Aorta (tissue), 5 donors: ENCODE data around the gene IFITM5. TPM values are rescaled to one million over a fixed set of nuclear protein-coding genes. Genes with fewer than 3 reads are reported as not detected.
A peak's percentile ranks its signal among the peaks of the same experiment; 100 is the strongest.
"Not testable (repeated sequence)": the region's sequence is repeated elsewhere in the genome, so short reads cannot be mapped to it uniquely, and the experiment has no call there.

ENCODE experiments used
- ATAC-seq: fragments of 200-7000 bp; cut with Tn5 transposase; one replicate; pipeline ENCODE4 v1.9.1; 2022; ENCODE audit warnings: moderate library complexity; ENCODE audit not compliant: low FRiP score
- DNase-seq, 2 donors: peaks; one replicate each; pipeline ENCODE4 v3.0.0-alpha.2; 2020
- H3K27ac ChIP-seq, 2 donors: one replicate each; pipeline ENCODE4 v1.5.1; 2013; ENCODE audit warnings: low read length in 2 of 2, mild to moderate bottlenecking in 2 of 2, moderate library complexity in 2 of 2, control low read depth in 1 of 2, inconsistent platforms in 1 of 2, low read depth in 1 of 2
- H3K27me3 ChIP-seq, 2 donors: one replicate each; pipeline ENCODE4 v1.6.1; 2013; ENCODE audit warnings: control low read depth in 1 of 2, low read length in 1 of 2, mild to moderate bottlenecking in 1 of 2, moderate library complexity in 1 of 2; ENCODE audit not compliant: insufficient read depth in 2 of 2, control insufficient read depth in 1 of 2
- H3K36me3 ChIP-seq, 2 donors: one replicate each; pipeline ENCODE4 v1.6.1; 2013; ENCODE audit warnings: control low read depth in 1 of 2, low read length in 1 of 2, mild to moderate bottlenecking in 1 of 2; ENCODE audit not compliant: insufficient read depth in 2 of 2, control insufficient read depth in 1 of 2
- H3K4me1 ChIP-seq, 2 donors: one replicate each; pipeline ENCODE4 v1.6.1; 2013; ENCODE audit warnings: low read length in 2 of 2, control low read depth in 1 of 2, mild to moderate bottlenecking in 1 of 2, moderate library complexity in 1 of 2; ENCODE audit not compliant: insufficient read depth in 2 of 2, control insufficient read depth in 1 of 2
- H3K4me3 ChIP-seq, 2 donors: one replicate each; pipeline ENCODE4 v1.5.1; 2013; ENCODE audit warnings: low read length in 2 of 2, control low read depth in 1 of 2, mild to moderate bottlenecking in 1 of 2
- H3K9me3 ChIP-seq: one replicate; pipeline ENCODE4 v1.6.1; 2013; ENCODE audit warnings: mild to moderate bottlenecking, low read length; ENCODE audit not compliant: control insufficient read depth
- WGBS, 2 donors: extraction: QIAGEN DNeasy Blood & Tissue Kit; methylation state at CpG; one replicate each; pipeline ENCODE4 v1.1.7; 2013; 5-methylcytosine and 5-hydroxymethylcytosine counted together
- intact Hi-C, 2 donors: fragments of 100-400 bp; cut with DNase I; formaldehyde crosslinking; loops; one replicate each; pipeline versions ENCODE4 v1.14.2 to v1.15.0; 2022
- polyA plus RNA-seq, 2 donors: library from polyadenylated mRNA; stranded (reverse); fragments of 200-250 nt; gene quantifications; one replicate each; pipeline ENCODE4 v1.2.3, GENCODE V29; 2013
- total RNA-seq, 2 donors: library from RNA; stranded (reverse); fragmentation: NEBNext Ultra II Directional; extraction: Animal tissue kit (Norgen Biotek cat#: 25700); gene quantifications; one replicate each; pipeline ENCODE4 v1.2.1, GENCODE V29; 2021
- donor health status: healthy with polysubstance abuse.
- donor health status: Bipolar disorder and iron deficiency.
- donor health status: DM: no; HTN: no; CAD: no.
- donor health status: DM: no; HTN: no; CAD: no.
- donor health status: DM: yes; HTN: yes; CAD: no.

IFITM5 gene
- total and polyA plus RNA-seq, 4 donors: not detected

DNA sequence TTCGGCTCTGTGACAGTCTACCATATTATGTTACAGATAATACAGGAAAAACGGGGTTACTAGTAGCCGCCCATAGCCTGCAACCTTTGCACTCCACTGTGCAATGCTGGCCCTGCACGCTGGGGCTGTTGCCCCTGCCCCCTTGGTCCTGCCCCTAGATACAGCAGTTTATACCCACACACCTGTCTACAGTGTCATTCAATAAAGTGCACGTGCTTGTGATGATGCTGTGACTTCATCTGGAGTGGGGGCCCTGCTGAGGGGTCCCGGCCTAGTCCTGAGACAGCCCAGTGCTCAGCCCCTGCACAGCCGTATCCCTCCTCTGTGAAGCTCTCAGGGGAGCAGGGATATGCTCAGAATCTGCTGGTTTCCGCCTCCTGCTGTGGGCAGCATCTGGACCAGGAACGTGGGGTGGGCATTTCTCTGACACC, 15.7 kb upstream of the IFITM5 start:
- no peaks in the 10 kb centered on the region for H3K36me3 ChIP-seq
- H3K4me1 ChIP-seq: no peaks in the 10 kb centered on the region
- DNase-seq (peak in 1 of 2 donors; percentile 44), ATAC-seq (no peak)
- no peak overlapping the region for H3K27ac ChIP-seq
- 90 to 94% methylated on average over 9 of the region's 9 CpGs for WGBS, 2 donors
- H3K9me3 ChIP-seq: no peaks in the 10 kb centered on the region
- no peak overlapping the region for H3K4me3 ChIP-seq
- intact Hi-C loops: no loop called here
- H3K27me3 ChIP-seq: no peaks in the 10 kb centered on the region

DNA sequence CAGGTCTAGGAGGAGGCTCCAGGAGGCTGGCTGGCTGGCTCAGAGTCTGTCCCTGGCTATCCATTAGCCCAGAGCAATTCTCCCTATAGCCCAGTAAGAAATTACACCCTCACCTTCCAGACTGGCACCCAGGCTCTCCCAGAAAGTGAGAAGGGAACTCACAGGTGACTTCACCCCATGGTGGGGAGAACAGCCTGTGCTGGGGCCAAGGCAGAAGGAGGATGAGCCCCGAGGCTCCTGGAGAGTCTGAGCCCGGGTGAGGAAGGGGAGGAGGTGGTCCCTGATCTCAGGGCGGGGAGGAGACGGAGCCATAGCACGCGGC, 15.2 kb upstream of the IFITM5 start:
- DNase-seq: peak in 1 of 2 donors; percentile 41
- intact Hi-C loops, H3K27ac ChIP-seq, H3K9me3 ChIP-seq, H3K36me3 ChIP-seq, ATAC-seq, H3K27me3 ChIP-seq, H3K4me1 ChIP-seq, H3K4me3 ChIP-seq: not testable (repeated sequence)
- WGBS, 2 donors: 73 to 81% methylated on average over 6 of the region's 6 CpGs

DNA sequence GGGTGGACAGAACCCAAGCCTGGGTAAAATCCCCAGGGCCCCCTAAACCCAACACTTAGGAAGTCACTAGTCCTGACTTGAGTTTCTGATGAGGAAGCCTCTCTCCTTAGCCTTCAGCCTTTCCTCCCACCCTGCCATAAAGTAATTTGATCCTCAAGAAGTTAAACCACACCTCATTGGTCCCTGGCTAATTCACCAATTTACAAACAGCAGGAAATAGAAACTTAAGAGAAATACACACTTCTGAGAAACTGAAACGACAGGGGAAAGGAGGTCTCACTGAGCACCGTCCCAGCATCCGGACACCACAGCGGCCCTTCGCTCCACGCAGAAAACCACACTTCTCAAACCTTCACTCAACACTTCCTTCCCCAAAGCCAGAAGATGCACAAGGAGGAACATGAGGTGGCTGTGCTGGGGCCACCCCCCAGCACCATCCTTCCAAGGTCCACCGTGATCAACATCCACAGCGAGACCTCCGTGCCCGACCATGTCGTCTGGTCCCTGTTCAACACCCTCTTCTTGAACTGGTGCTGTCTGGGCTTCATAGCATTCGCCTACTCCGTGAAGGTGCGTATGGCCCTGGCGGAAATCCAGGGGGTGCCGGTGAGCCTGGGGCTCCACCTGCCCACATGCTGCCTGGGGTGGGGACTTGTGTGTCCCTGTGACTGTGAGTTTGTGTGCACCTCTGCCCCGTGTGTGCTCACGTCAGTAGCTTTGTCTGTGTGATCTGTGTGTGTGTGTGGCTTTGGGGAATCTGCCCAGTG, 14.6 kb upstream of the IFITM5 start, which contains the start of gene IFITM1:
Gene IFITM1, plus strand, starts transcription at position 254 of the 767 bp plus-strand sequence. Its CDS starts 131 bp downstream, at position 385.
- DNase-seq: peak in 1 of 2 donors; percentile 48
- no peaks in the 10 kb centered on the region for H3K9me3 ChIP-seq
- H3K36me3 ChIP-seq: no peaks in the 10 kb centered on the region
- no peak within 1 kb of the TSS for H3K4me3 ChIP-seq
- intact Hi-C loops: no loop called here
- 67 to 68% methylated on average over 18 of the region's 18 CpGs for WGBS, 2 donors
- no peaks in the 10 kb centered on the region for H3K27me3 ChIP-seq
- no peaks in the 10 kb centered on the region for H3K4me1 ChIP-seq
- no peak within 1 kb of the TSS for H3K27ac ChIP-seq
- ATAC-seq: peak; percentile 16

- H3K4me1 ChIP-seq: no peaks in the 10 kb centered on the region
Measured at GRCh38 chr11:313304-313786, 14.0 kb upstream of the IFITM5 start.

DNA sequence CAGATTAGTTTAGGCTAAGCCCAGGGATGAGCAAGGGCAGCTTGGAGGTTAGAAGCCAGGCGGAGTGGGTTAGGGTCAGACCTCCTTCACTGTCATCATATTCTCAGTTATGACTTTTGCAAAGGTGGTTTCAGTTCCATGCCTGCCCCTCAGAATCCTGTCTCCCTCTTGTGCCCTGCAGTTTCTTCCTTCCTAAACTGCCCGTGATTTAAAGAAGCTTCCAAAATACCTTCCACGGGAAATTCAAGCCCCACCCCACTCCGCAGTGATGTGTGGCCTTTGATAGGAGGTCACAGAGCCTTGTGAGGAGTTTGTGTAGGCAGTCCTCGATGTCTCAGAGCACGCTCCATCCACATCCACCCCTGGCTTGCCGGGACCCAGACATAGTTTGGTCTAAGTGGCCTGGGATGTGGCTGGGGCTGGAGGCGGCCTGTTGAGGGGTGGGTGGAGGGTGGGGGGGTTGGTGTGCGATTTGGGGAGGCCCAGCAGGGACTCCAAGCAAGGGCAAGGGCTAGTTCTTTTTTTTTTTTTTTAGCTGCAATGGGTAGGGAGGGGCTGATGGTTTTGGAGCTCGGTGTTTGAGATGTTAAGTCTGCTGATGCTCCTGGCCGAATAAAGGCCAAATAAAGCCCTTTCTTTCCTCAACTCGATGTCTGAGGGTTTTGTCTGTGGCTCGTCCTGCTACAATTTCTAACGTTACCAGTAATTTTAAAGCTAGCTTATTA, 12.9 kb upstream of the IFITM5 start:
- no peaks in the 10 kb centered on the region for H3K4me1 ChIP-seq
- H3K9me3 ChIP-seq: no peaks in the 10 kb centered on the region
- 78 to 82% methylated on average over 14 of the region's 14 CpGs for WGBS, 2 donors
- intact Hi-C loops: no loop called here
- ATAC-seq: no peak
- H3K27ac ChIP-seq: no peak overlapping the region
- no peaks in the 10 kb centered on the region for H3K36me3 ChIP-seq
- DNase-seq: peak in 1 of 2 donors; percentile 41
- H3K4me3 ChIP-seq: no peak overlapping the region
- no peaks in the 10 kb centered on the region for H3K27me3 ChIP-seq

More at GRCh38 chr11:313304-313786, 14.0 kb upstream of the IFITM5 start:
- WGBS, 2 donors: 84 to 86% methylated on average over 8 of the region's 8 CpGs
- peak in 1 of 2 donors; percentile 44 for DNase-seq
- no peak for ATAC-seq
- H3K36me3 ChIP-seq: no peaks in the 10 kb centered on the region
- intact Hi-C loops: no loop called here
- no peak overlapping the region for H3K4me3 ChIP-seq
- no peaks in the 10 kb centered on the region for H3K27me3 ChIP-seq
- no peaks in the 10 kb centered on the region for H3K9me3 ChIP-seq
- no peak overlapping the region for H3K27ac ChIP-seq

DNA sequence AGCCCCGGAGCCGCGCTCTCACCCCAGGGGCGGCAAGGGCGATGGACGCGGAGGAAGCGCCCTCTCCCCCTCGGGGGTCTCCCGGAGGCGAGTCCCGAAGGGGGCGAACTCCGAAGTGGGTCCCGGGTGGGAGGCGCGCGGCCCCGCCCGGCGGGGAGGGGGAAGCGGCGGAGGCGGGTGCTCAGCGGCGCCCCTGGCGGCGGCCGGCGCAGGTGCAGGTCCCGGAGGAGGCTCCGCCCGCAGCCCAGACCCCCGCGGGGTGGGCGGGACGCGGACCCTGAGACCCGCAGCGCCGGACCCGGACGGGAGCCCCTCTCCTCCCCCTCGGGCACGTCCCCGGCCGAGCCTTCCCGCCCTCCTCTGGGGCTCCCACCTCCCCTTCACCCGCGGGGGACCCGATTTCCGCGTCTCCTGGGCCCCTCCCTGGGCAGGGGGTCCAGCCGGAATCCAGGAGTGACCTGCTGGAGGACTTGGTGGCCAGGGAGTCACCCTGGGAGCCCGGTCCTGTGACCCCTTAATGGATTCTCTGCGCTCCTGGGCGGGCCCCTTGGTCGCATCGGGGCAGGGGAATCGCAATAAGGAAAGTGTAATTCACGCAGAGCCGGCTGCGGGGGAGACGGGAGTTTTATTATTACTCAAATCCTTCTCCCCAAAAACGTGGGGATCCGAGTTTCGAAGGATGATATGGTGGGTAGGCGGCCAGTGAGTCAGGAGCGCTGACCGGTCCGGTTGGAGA, 11.9 kb upstream of the IFITM5 start:
- H3K36me3 ChIP-seq, H3K27ac ChIP-seq, H3K9me3 ChIP-seq, H3K4me1 ChIP-seq, intact Hi-C loops, DNase-seq, H3K4me3 ChIP-seq, H3K27me3 ChIP-seq: not testable (repeated sequence)
- ATAC-seq: peak; percentile 87
- WGBS, 2 donors: 2 to 11% methylated on average over 5 to 10 of the region's 71 CpGs

DNA sequence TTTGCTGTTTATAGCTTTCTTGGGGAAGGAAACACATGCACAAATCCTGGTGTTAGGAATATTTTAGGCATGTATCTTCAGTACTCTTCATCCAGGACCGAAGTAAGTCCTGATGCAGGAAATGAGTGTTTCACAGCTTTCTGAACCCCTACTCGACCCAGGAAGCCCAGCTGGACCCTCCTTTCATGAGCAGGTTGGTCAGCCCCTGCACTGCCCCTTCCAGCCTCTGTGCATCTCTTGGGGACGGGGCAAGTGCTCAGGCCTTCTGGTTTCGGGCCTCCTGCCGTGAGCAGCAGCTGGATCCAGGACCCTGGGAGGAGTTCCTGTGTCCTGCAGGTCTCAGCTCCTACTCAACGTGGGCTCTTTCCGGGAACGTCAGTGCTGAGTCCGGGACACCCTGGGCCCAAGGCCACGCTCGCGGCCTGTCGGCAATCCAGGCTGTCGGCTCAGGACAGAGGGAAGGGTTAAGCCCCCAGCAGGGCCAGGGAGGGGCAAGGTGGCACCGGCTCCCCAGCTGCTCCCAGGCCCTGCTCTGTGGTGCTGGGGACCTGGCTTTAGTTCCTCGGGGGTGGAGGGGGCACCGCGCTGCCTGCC, 10.8 kb upstream of the IFITM5 start:
- ATAC-seq: peak; percentile 5
- H3K27me3 ChIP-seq, H3K36me3 ChIP-seq, DNase-seq, H3K4me1 ChIP-seq, H3K9me3 ChIP-seq: not testable (repeated sequence)
- peak overlapping the region; percentile 39 to 46 for H3K4me3 ChIP-seq
- intact Hi-C loops: loop anchor here (2.0 to 10.0 kb wide), 3 partner anchors 42 to 75 kb away; partner anchors contain the start of genes PSMD13 (in 1 of the 2) and SIRT3 (in 1 of the 2)
- peak overlapping the region in 1 of 2 donors; percentile 13 for H3K27ac ChIP-seq
- 0 to 2% methylated on average over 5 of the region's 18 CpGs for WGBS, 2 donors
